ENCODE measurements around the gene SRPK1. TPM values are rescaled to one million over a fixed set of nuclear protein-coding genes. Genes with fewer than 3 reads are reported as not detected.
A peak's percentile ranks its signal among the peaks of the same experiment; 100 is the strongest.

SRPK1 gene
- total and polyA plus RNA-seq, 2 of the 8 experiments (the other 6 are each of a cell fraction or from before 2014, with no cell fraction given) = 25.7 to 116 TPM

GRCh38 chr6:35804996-35805736 is 115.7 kb downstream of the SRPK1 start, which contains the start of gene LHFPL5 (continued):
- TF ChIP-seq SIN3A (conservative IDR thresholded peaks at IDR 0.05 in 1 of 2, IDR thresholded peaks at IDR 0.05 in 1 of 2; ENCODE audit: low read depth in 1 of 2, low read length in 2 of 2) (peak; percentile 75 to 91; a peak in 2 of 4 replicates), CREB1 (IDR thresholded peaks at IDR 0.05) (no peak), KDM5A (IDR thresholded peaks at IDR 0.05; ENCODE audit: low read length) (no peak), HDAC6 (IDR thresholded peaks at IDR 0.05; ENCODE audit: low read depth, low read length) (no peak), TBP (IDR thresholded peaks at IDR 0.05; ENCODE audit: low read depth, low read length) (no peak), YY1 (IDR thresholded peaks at IDR 0.05; ENCODE audit: low read depth, low read length) (no peak), SP2 (IDR thresholded peaks at IDR 0.05; ENCODE audit: low read length) (no peak), KDM4A (IDR thresholded peaks at IDR 0.05; ENCODE audit: low read depth, low read length, severe bottlenecking) (peak; percentile 50), RXRA (IDR thresholded peaks at IDR 0.05; ENCODE audit: insufficient read depth, low read depth, low read length) (no peak), HDAC2 (IDR thresholded peaks at IDR 0.05; ENCODE audit: borderline replicate concordance in 1 of 2, low read depth in 2 of 2, low read length in 2 of 2) (0 out of 4 replicates have a peak, but pooled peaks of 1 of the 2 experiments have one; percentile 66), CHD2 (IDR thresholded peaks at IDR 0.05; ENCODE audit: low read length) (no peak), RAD21 (IDR thresholded peaks at IDR 0.05 in 1 of 2, conservative IDR thresholded peaks at IDR 0.05 in 1 of 2; ENCODE audit: low read depth in 2 of 2, low read length in 2 of 2) (peak in 1 of 2 experiments; percentile 18; a peak in 1 of 4 replicates), POLR2AphosphoS5 (IDR thresholded peaks at IDR 0.05; ENCODE audit: low read depth, low read length) (no peak)
